H9 (cell line): Measurements from ENCODE around the gene SYNPO2. TPM values are rescaled to one million over a fixed set of nuclear protein-coding genes. Genes with fewer than 3 reads are reported as not detected.
A peak's percentile ranks its signal among the peaks of the same experiment; 100 is the strongest.

Experiments used
- DNase-seq: peaks from one replicate; pipeline ENCODE4 v3.0.0-alpha.2; 2017
- H2AFZ ChIP-seq: one replicate; pipeline ENCODE4 v1.6.1; 2013; ENCODE audit warnings: mild to moderate bottlenecking, low read length, control low read depth, moderate library complexity
- H2AK5ac ChIP-seq: 2 replicates; pipeline ENCODE4 v1.6.1; 2013; ENCODE audit warnings: low read length, control low read depth, mixed read lengths; ENCODE audit not compliant: insufficient read length
- H2BK120ac ChIP-seq: one replicate; pipeline ENCODE4 v1.6.1; 2013; ENCODE audit warnings: low read depth, mild to moderate bottlenecking, low read length, control low read depth, inconsistent platforms; ENCODE audit not compliant: poor library complexity, severe bottlenecking
- H2BK12ac ChIP-seq: 2 replicates; pipeline ENCODE4 v1.6.1; 2013; ENCODE audit warnings: low read length, control low read depth, mixed read lengths, low read depth; ENCODE audit not compliant: insufficient read length
- H2BK15ac ChIP-seq: 2 replicates; pipeline ENCODE4 v1.6.1; 2013; ENCODE audit warnings: low read depth, low read length, control low read depth
- H2BK20ac ChIP-seq: one replicate; pipeline ENCODE4 v1.6.1; 2013; ENCODE audit warnings: low read depth, mild to moderate bottlenecking, low read length, control low read depth, inconsistent platforms; ENCODE audit not compliant: poor library complexity, severe bottlenecking
- H2BK5ac ChIP-seq: 2 replicates; pipeline ENCODE4 v1.6.1; 2013; ENCODE audit warnings: low read length, control low read depth, mixed read lengths; ENCODE audit not compliant: insufficient read length
- H3K14ac ChIP-seq: 2 replicates; pipeline ENCODE4 v1.6.1; 2013; ENCODE audit warnings: low read length, control low read depth; ENCODE audit not compliant: insufficient read depth
- H3K18ac ChIP-seq: 2 replicates; pipeline ENCODE4 v1.6.1; 2013; ENCODE audit warnings: low read depth, mild to moderate bottlenecking, mixed read lengths, low read length, control low read depth; ENCODE audit not compliant: insufficient read length
- H3K23ac ChIP-seq: 2 replicates; pipeline ENCODE4 v1.6.1; 2013; ENCODE audit warnings: low read length, control low read depth, mixed read lengths, low read depth; ENCODE audit not compliant: insufficient read length
- H3K23me2 ChIP-seq: 2 replicates; pipeline ENCODE4 v1.6.1; 2013; ENCODE audit warnings: low read depth, mild to moderate bottlenecking, mixed read lengths, low read length, control low read depth; ENCODE audit not compliant: insufficient read length, poor library complexity, severe bottlenecking
- H3K27ac ChIP-seq: 2 replicates; pipeline ENCODE4 v1.5.1; 2013; ENCODE audit warnings: low read length, control low read depth, mixed read lengths, low read depth; ENCODE audit not compliant: insufficient read length
- H3K27me3 ChIP-seq: 2 replicates; pipeline ENCODE4 v1.6.1; 2013; ENCODE audit warnings: low read length, control low read depth, inconsistent platforms; ENCODE audit not compliant: insufficient read depth
- H3K4ac ChIP-seq: 2 replicates; pipeline ENCODE4 v1.6.1; 2013; ENCODE audit warnings: low read depth, mild to moderate bottlenecking, control low read depth, inconsistent platforms, low read length, moderate library complexity
- H3K4me1 ChIP-seq: 2 replicates; pipeline ENCODE4 v1.6.1; 2013; ENCODE audit warnings: low read length, control low read depth, inconsistent platforms; ENCODE audit not compliant: insufficient read depth
- H3K4me2 ChIP-seq: 2 replicates; pipeline ENCODE4 v1.6.1; 2013; ENCODE audit warnings: low read length, control low read depth, mixed read lengths; ENCODE audit not compliant: insufficient read length, insufficient read depth
- H3K56ac ChIP-seq: 2 replicates; pipeline ENCODE4 v1.6.1; 2013; ENCODE audit warnings: low read depth, mild to moderate bottlenecking, mixed read lengths, low read length, control low read depth; ENCODE audit not compliant: insufficient read length
- H3K79me1 ChIP-seq: 2 replicates; pipeline ENCODE4 v1.6.1; 2013; ENCODE audit warnings: low read depth, mild to moderate bottlenecking, moderate library complexity, low read length, control low read depth, inconsistent platforms; ENCODE audit not compliant: insufficient read depth, poor library complexity, severe bottlenecking
- H3K79me2 ChIP-seq: 2 replicates; pipeline ENCODE4 v1.6.1; 2013; ENCODE audit warnings: low read length, control low read depth, inconsistent platforms; ENCODE audit not compliant: insufficient read depth
- H3K9ac ChIP-seq: 2 replicates; pipeline ENCODE4 v1.6.1; 2013; ENCODE audit warnings: low read length, control low read depth, mixed read lengths; ENCODE audit not compliant: insufficient read length; ENCODE audit errors: extremely low read depth
- H3K9me3 ChIP-seq: one replicate; pipeline ENCODE4 v1.6.1; 2013; ENCODE audit warnings: low read depth, low read length, inconsistent platforms; ENCODE audit not compliant: control insufficient read depth
- H3T11ph ChIP-seq: one replicate; pipeline ENCODE4 v1.6.1; 2013; ENCODE audit warnings: mild to moderate bottlenecking, low read length, control low read depth, inconsistent platforms
- H4K20me1 ChIP-seq: one replicate; pipeline ENCODE4 v1.6.1; 2013; ENCODE audit not compliant: control insufficient read depth, insufficient read length, insufficient read depth
- H4K5ac ChIP-seq: 2 replicates; pipeline ENCODE4 v1.6.1; 2013; ENCODE audit warnings: low read depth, mild to moderate bottlenecking, mixed read lengths, low read length, control low read depth; ENCODE audit not compliant: insufficient read length
- H4K8ac ChIP-seq: replicated peaks from 2 replicates; pipeline ENCODE4 v1.6.1; 2013; ENCODE audit warnings: low read length, control low read depth, mixed read lengths, low read depth; ENCODE audit not compliant: insufficient read length
- H4K91ac ChIP-seq: 2 replicates; pipeline ENCODE4 v1.6.1; 2013; ENCODE audit warnings: low read depth, mild to moderate bottlenecking, moderate library complexity, mixed read lengths, low read length, control low read depth; ENCODE audit not compliant: insufficient read length
- H3K27ac Mint-ChIP-seq, 3 experiments: 2 replicates in 2 of 3; 3 replicates in 1 of 3; pipeline ENCODE4 v1.8.0; 2020 to 2021; ENCODE audit warnings: mixed read lengths in 3 of 3, mild to moderate bottlenecking in 1 of 3, moderate library complexity in 1 of 3
- H3K27me3 Mint-ChIP-seq: 2 replicates; pipeline ENCODE4 v1.8.0; 2021; ENCODE audit warnings: low read depth, mild to moderate bottlenecking, moderate library complexity, mixed read lengths
- H3K36me3 Mint-ChIP-seq, 3 experiments: 2 replicates in 2 of 3; 3 replicates in 1 of 3; pipeline ENCODE4 v1.8.0; 2020 to 2021; ENCODE audit warnings: low read depth in 3 of 3, mixed read lengths in 3 of 3; ENCODE audit not compliant: insufficient read depth in 1 of 3
- H3K4me1 Mint-ChIP-seq, 2 experiments: 2 replicates each; pipeline ENCODE4 v1.8.0; 2020; ENCODE audit warnings: mixed read lengths in 2 of 2
- H3K4me3 Mint-ChIP-seq, 2 experiments: 2 replicates in 1 of 2; 3 replicates in 1 of 2; pipeline ENCODE4 v1.8.0; 2020 to 2021; ENCODE audit warnings: mild to moderate bottlenecking in 2 of 2, mixed read lengths in 2 of 2, moderate library complexity in 1 of 2
- H3K9me3 Mint-ChIP-seq, 2 experiments: 2 replicates in 1 of 2; 3 replicates in 1 of 2; pipeline ENCODE4 v1.8.0; 2020; ENCODE audit warnings: mild to moderate bottlenecking in 2 of 2, mixed read lengths in 2 of 2, moderate library complexity in 1 of 2
- WGBS: extraction: QIAGEN DNeasy Blood & Tissue Kit; methylation state at CpG from one replicate; pipeline ENCODE4 v1.1.7; 2013; ENCODE audit warnings: missing lambda C conversion rate, low lambda C conversion rate, mixed read lengths; ENCODE audit not compliant: insufficient read length; ENCODE audit errors: extremely low coverage; 5-methylcytosine and 5-hydroxymethylcytosine counted together
- total RNA-seq: library from RNA; stranded (reverse); gene quantifications from 2 replicates; pipeline ENCODE4 v1.2.1, GENCODE V29; 2021
- TF ChIP-seq, protein P1 (sequence below): fragments of 200-600 bp; sonication (generic); conservative IDR thresholded peaks from 3 replicates; pipeline ENCODE4 v1.8.0; 2021; ENCODE audit warnings: antibody characterized with exemption, mild to moderate bottlenecking

SYNPO2 gene
- total RNA-seq, 1 experiment from 2014 or later = 1.1 TPM

GRCh38 chr4:119034276-119035008 lies 145.8 kb downstream of the SYNPO2 start:
- Histone ChIP-seq H2BK15ac (no peak overlapping the region), H3K23ac (no peak overlapping the region), H3K27me3 (no peaks in the 10 kb centered on the region), H4K8ac (no peak overlapping the region), H2BK120ac (no peak overlapping the region), H4K91ac (no peak overlapping the region), H3K56ac (no peak overlapping the region), H2BK5ac (no peak overlapping the region), H2AK5ac (no peak overlapping the region), H2BK12ac (no peak overlapping the region), H3T11ph (no peak overlapping the region), H4K20me1 (no peaks in the 10 kb centered on the region), H2BK20ac (no peak overlapping the region), H3K79me2 (no peaks in the 10 kb centered on the region), H3K23me2 (no peaks in the 10 kb centered on the region), H3K9me3 (no peaks in the 10 kb centered on the region), H3K14ac (no peak overlapping the region), H2AFZ (no peak overlapping the region), H3K27ac (no peak overlapping the region), H3K18ac (no peak overlapping the region), H3K79me1 (no peaks in the 10 kb centered on the region), H3K4ac (no peak overlapping the region), H3K9ac (no peak overlapping the region), H4K5ac (no peak overlapping the region), H3K4me2 (no peak overlapping the region), H3K4me1 (peaks cover 8% of the 10 kb centered on the region; the same call in 1 of the 2 replicates)
- WGBS = no CpG with 5 or more reads among the region's 4 CpGs
- TF ChIP-seq, protein P1, sequence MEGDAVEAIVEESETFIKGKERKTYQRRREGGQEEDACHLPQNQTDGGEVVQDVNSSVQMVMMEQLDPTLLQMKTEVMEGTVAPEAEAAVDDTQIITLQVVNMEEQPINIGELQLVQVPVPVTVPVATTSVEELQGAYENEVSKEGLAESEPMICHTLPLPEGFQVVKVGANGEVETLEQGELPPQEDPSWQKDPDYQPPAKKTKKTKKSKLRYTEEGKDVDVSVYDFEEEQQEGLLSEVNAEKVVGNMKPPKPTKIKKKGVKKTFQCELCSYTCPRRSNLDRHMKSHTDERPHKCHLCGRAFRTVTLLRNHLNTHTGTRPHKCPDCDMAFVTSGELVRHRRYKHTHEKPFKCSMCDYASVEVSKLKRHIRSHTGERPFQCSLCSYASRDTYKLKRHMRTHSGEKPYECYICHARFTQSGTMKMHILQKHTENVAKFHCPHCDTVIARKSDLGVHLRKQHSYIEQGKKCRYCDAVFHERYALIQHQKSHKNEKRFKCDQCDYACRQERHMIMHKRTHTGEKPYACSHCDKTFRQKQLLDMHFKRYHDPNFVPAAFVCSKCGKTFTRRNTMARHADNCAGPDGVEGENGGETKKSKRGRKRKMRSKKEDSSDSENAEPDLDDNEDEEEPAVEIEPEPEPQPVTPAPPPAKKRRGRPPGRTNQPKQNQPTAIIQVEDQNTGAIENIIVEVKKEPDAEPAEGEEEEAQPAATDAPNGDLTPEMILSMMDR = peak; percentile 49; the same call in 2 of the 3 replicates
- no peaks in the 10 kb centered on the region for H3K9me3 Mint-ChIP-seq
- DNase-seq = peak; percentile 42
- peaks cover 5 to 15% (median 8%) of the 10 kb centered on the region in 3 experiments; a peak in 5 of 7 replicates for H3K36me3 Mint-ChIP-seq
- H3K27ac Mint-ChIP-seq = no peak overlapping the region
- no peak overlapping the region for H3K4me3 Mint-ChIP-seq
- H3K4me1 Mint-ChIP-seq = peaks cover 17 to 27% of the 10 kb centered on the region in 2 experiments
- H3K27me3 Mint-ChIP-seq = no peaks in the 10 kb centered on the region
